Tibial nerve (tissue), 4 donors: ENCODE measurements around the gene CAMKK2. TPM values are rescaled to one million over a fixed set of nuclear protein-coding genes. Genes with fewer than 3 reads are reported as not detected.
"Not testable (repeated sequence)": the region's sequence is repeated elsewhere in the genome, so short reads cannot be mapped to it uniquely, and the experiment has no call there.

Source experiments
- DNase-seq, 2 donors: peaks; one replicate each; pipeline ENCODE4 v3.0.0-alpha.2; 2019; ENCODE audit warnings: low spot score in 2 of 2
- H3K27ac ChIP-seq, 4 donors: fragments of 200-600 bp; sonication (generic) in 3 of 4; one replicate each; pipeline ENCODE4 v1.5.1; 2017 to 2019; ENCODE audit warnings: mild to moderate bottlenecking in 1 of 4
- H3K27me3 ChIP-seq, 2 donors: fragments of 200-600 bp; sonication (generic) in 1 of 2; one replicate each; pipeline versions ENCODE4 v1.5.1 to v1.6.0; 2017 to 2019
- H3K36me3 ChIP-seq, 3 donors: fragments of 200-600 bp; sonication (generic); one replicate each; pipeline ENCODE4 v1.5.1; 2018 to 2019
- H3K4me1 ChIP-seq, 4 donors: fragments of 200-600 bp; sonication (generic) in 3 of 4; one replicate each; pipeline ENCODE4 v1.5.1; 2017 to 2019
- H3K4me3 ChIP-seq, 4 donors: fragments of 200-600 bp; sonication (generic) in 3 of 4; one replicate each; pipeline ENCODE4 v1.5.1; 2017 to 2019; ENCODE audit warnings: mild to moderate bottlenecking in 1 of 4, moderate library complexity in 1 of 4
- H3K9me3 ChIP-seq, 4 donors: fragments of 200-600 bp; sonication (generic) in 3 of 4; one replicate each; pipeline ENCODE4 v1.5.1; 2017 to 2019
- EP300 ChIP-seq, 2 donors: sonication (generic); formaldehyde crosslinking; IDR thresholded peaks; one replicate each; pipeline ENCODE4 v1.6.1; 2017; ENCODE audit warnings: antibody characterized with exemption in 2 of 2, mild to moderate bottlenecking in 1 of 2
- POLR2A ChIP-seq, 2 donors: fragments of 450-650 bp; IDR thresholded peaks; one replicate each; pipeline ENCODE4 v1.6.1; 2017; ENCODE audit warnings: antibody characterized with exemption in 2 of 2, mild to moderate bottlenecking in 2 of 2, moderate library complexity in 2 of 2
- WGBS, 2 donors: methylation state at CpG; one replicate each; pipeline ENCODE4 v1.1.5; 2018; 5-methylcytosine and 5-hydroxymethylcytosine counted together
- total RNA-seq, 4 donors: library from RNA; depleted of rRNA; stranded (reverse); fragments of >200 nt; gene quantifications; one replicate each; pipeline ENCODE4 v1.1.0, GENCODE V29; 2016
- TF ChIP-seq, protein P1 (sequence below), 5 experiments: fragments of 200-600 bp in 3 of 5; fragments of 450-650 bp in 2 of 5; sonication (generic) in 3 of 5; IDR thresholded peaks; one replicate each; pipeline ENCODE4 v1.5.1; 2016 to 2019; ENCODE audit warnings: antibody characterized with exemption in 5 of 5, mild to moderate bottlenecking in 3 of 5, moderate library complexity in 2 of 5

Gene CAMKK2
- total RNA-seq, 4 donors from 2014 or later = 31.0 to 39.9 (median 32.9) TPM

- Histone ChIP-seq H3K27me3 (no peaks in the 10 kb centered on the region), H3K9me3 (no peaks in the 10 kb centered on the region), H3K36me3 (peaks cover 0 to 26% (median 9%) of the 10 kb centered on the region in 3 donors), H3K27ac (no peak overlapping the region), H3K4me3 (no peak overlapping the region), H3K4me1 (no peaks in the 10 kb centered on the region)
- TF ChIP-seq POLR2A (IDR thresholded peaks at IDR 0.05) (no peak), EP300 (IDR thresholded peaks at IDR 0.05) (no peak)
- TF ChIP-seq, protein P1, sequence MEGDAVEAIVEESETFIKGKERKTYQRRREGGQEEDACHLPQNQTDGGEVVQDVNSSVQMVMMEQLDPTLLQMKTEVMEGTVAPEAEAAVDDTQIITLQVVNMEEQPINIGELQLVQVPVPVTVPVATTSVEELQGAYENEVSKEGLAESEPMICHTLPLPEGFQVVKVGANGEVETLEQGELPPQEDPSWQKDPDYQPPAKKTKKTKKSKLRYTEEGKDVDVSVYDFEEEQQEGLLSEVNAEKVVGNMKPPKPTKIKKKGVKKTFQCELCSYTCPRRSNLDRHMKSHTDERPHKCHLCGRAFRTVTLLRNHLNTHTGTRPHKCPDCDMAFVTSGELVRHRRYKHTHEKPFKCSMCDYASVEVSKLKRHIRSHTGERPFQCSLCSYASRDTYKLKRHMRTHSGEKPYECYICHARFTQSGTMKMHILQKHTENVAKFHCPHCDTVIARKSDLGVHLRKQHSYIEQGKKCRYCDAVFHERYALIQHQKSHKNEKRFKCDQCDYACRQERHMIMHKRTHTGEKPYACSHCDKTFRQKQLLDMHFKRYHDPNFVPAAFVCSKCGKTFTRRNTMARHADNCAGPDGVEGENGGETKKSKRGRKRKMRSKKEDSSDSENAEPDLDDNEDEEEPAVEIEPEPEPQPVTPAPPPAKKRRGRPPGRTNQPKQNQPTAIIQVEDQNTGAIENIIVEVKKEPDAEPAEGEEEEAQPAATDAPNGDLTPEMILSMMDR (IDR thresholded peaks at IDR 0.05) = no peak
- no peak for DNase-seq
- 78 to 88% methylated on average over 4 of the region's 4 CpGs for WGBS, 2 donors
Observed at GRCh38 chr12:121304306-121304705, 7.8 kb upstream of the CAMKK2 start.

GRCh38 chr12:121301876-121302275, 5.4 kb upstream of the CAMKK2 start:
- Histone ChIP-seq H3K36me3 (peaks cover 0 to 2% (median 0%) of the 10 kb centered on the region in 3 donors), H3K4me3 (no peak overlapping the region), H3K9me3 (no peaks in the 10 kb centered on the region), H3K27ac (no peak overlapping the region), H3K4me1 (peaks cover 0 to 10% (median 6%) of the 10 kb centered on the region in 4 donors), H3K27me3 (no peaks in the 10 kb centered on the region)
- no peak for DNase-seq
- TF ChIP-seq POLR2A (IDR thresholded peaks at IDR 0.05) (no peak), EP300 (IDR thresholded peaks at IDR 0.05) (no peak)
- TF ChIP-seq, protein P1 (IDR thresholded peaks at IDR 0.05) = no peak
- 57 to 65% methylated on average over 4 of the region's 4 CpGs for WGBS, 2 donors

DNA sequence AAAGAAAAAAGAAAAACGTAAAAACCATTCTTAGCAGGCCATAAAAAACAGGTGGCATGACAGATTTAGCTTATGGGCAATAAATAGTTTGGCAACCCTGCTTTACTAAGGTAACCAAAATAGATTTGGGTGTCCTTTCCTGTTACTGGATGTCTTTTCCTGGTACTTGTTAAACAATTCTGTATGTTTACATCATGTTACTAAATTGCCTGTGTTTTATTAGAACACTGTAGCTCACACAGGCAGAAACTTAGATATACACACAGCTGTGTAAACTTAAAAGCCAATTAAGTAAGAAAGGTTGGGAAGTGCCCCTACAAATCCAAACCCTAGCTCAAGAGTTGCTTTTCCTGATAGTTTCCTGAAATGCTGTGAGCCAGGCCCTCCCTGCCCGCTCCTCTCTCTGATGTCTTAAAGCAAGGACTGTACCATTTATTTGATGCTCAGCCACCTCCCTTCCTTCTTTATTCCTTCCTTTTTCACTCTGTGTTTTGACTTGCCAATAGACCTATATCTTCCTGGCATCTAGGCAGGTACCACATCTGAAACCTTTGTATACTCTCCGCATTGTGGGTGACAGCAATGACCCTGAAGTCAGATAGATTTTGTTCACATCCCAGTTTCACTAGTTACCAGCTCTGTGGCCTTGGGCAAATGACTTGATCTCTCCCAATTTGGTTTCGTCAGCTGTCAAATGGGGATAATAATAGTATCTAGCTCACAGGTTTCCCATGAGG, 3.7 kb upstream of the CAMKK2 start:
- DNase-seq = no peak

GRCh38 chr12:121299662-121300061, 3.2 kb upstream of the CAMKK2 start:
- H3K4me1 ChIP-seq = peaks cover 0 to 23% (median 17%) of the 10 kb centered on the region in 4 donors
- 91 to 97% methylated on average over 4 of the region's 4 CpGs for WGBS, 2 donors
- DNase-seq = no peak

More for the DNA sequence above, 3.7 kb upstream of the CAMKK2 start:
- Histone ChIP-seq H3K27ac (no peak overlapping the region), H3K4me3 (no peak overlapping the region), H3K36me3 (no peaks in the 10 kb centered on the region), H3K4me1 (peaks cover 0 to 17% (median 11%) of the 10 kb centered on the region in 4 donors), H3K9me3 (no peaks in the 10 kb centered on the region), H3K27me3 (no peaks in the 10 kb centered on the region)
- TF ChIP-seq POLR2A (IDR thresholded peaks at IDR 0.05) (no peak), EP300 (IDR thresholded peaks at IDR 0.05) (no peak)
- TF ChIP-seq, protein P1 (IDR thresholded peaks at IDR 0.05) = no peak
- 83% methylated on average over 4 of the region's 4 CpGs for WGBS, 2 donors

GRCh38 chr12:121298411-121298810, 1.9 kb upstream of the CAMKK2 start:
- DNase-seq, H3K9me3 ChIP-seq, H3K27ac ChIP-seq, H3K27me3 ChIP-seq, H3K36me3 ChIP-seq, H3K4me3 ChIP-seq: not testable (repeated sequence)
- H3K4me1 ChIP-seq = peaks cover 0 to 30% (median 21%) of the 10 kb centered on the region in 4 donors
- 93 to 99% methylated on average over 11 to 13 of the region's 13 CpGs for WGBS, 2 donors

More at GRCh38 chr12:121299662-121300061, 3.2 kb upstream of the CAMKK2 start:
- Histone ChIP-seq H3K9me3 (no peaks in the 10 kb centered on the region), H3K27ac (no peak overlapping the region), H3K36me3 (no peaks in the 10 kb centered on the region), H3K4me3 (no peak overlapping the region), H3K27me3 (no peaks in the 10 kb centered on the region)
- TF ChIP-seq POLR2A (IDR thresholded peaks at IDR 0.05) = no peak
- no peak for TF ChIP-seq EP300 (IDR thresholded peaks at IDR 0.05)

DNA sequence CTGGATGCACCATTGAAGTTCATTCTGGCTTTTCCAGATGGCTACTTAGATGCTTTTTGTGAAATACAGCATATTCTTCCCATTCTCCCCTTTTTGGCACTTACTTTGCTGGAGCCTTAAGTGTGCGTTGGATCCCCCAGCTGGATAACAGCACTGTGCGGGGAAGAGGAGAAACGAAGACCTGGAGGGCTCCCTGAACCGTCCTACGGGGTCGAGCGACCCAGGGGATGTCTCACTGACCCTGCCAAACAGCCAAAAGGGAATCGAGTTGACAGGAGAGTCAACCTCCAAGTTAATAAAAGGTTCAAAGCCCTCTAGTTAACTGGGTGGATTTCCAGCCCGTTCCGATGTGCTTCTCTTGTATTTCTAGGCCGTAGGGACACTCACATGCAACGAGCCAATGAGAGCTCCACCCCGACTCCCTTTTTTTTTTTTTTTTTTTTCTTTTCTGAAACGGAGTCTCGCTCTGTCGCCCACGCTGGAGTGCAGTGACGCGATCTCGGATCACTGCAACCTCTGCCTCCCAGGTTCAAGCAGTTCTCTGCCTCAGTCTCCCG, 1.0 kb upstream of the CAMKK2 start:
- no peaks in the 10 kb centered on the region for H3K9me3 ChIP-seq
- H3K36me3 ChIP-seq = peaks cover 0 to 5% (median 0%) of the 10 kb centered on the region in 3 donors
- peak overlapping the region in 3 of 4 donors; percentile 83 to 94 (median 85) for H3K27ac ChIP-seq
- peaks cover 0 to 30% (median 21%) of the 10 kb centered on the region in 4 donors for H3K4me1 ChIP-seq
- no peaks in the 10 kb centered on the region for H3K27me3 ChIP-seq
- peak overlapping the region; percentile 72 to 100 (median 90) for H3K4me3 ChIP-seq
- WGBS, 2 donors = 6 to 7% methylated on average over 21 of the region's 21 CpGs
- no peak for TF ChIP-seq EP300 (IDR thresholded peaks at IDR 0.05)
- no peak for TF ChIP-seq POLR2A (IDR thresholded peaks at IDR 0.05)
- TF ChIP-seq, protein P1 (IDR thresholded peaks at IDR 0.05) = no peak
- no peak for DNase-seq
